ENCODE results near the gene NAA50. TPM values are rescaled to one million over a fixed set of nuclear protein-coding genes. Genes with fewer than 3 reads are reported as not detected.

Gene NAA50
- total RNA-seq, 4 donors from 2014 or later, result 125 to 181 (median 138) TPM

DNA sequence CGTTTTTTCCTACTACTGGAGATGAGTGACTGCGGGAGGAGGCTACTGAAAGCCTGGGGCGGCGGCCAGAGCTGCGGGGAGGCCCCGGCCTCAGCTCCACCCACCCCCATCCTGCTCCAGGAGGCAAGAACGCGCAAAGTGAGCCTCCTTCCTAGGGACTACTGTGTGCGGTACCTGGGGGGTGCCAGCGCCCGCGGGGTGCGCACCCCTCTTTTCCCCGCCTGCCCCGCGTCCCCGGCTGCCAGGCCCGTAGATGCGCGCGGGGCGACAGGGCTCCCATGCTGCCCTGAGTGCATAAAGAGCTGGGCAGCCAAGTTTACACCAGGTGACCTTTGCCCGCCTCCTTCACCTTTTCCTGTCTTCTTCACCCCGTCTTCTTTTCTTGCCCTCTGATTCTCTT, 47.1 kb downstream of the NAA50 start:
- WGBS, 2 donors, result 19 to 24% methylated on average over 22 to 24 of the region's 24 CpGs

DNA sequence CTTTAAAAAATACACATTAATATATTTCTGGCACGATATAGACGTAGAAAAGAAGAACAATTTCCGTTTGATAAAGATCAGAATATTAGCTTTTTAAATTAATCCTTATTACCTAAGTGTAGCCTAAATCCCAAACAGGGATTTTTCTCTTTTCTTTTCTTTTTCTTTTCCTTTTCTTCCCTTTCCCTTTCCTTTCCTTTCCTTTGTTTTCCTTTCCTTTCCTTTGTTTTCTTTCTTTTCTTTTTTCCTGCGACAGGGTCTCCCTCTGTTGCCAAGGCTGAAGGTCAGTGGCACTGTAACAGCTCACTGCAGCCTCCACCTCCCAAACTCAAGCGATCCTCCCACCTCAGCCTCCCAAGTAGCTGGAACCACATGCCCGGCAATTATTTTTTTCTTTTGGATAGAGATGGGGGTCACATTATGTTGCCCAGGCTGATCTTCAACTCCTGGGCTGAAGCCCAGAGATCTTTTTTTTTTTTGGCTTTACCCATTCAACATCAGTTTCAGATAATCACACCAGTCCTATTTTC, 47.8 kb downstream of the NAA50 start:
- H3K4me3 ChIP-seq (ENCODE audit: low read depth, poor library complexity, severe bottlenecking), result no peak overlapping the region
- intact Hi-C loops (cut with DNase I; ENCODE audit: low total_unique reads), result no loop called here
- DNase-seq (ENCODE audit: low spot score in 2 of 2), result no peak
- 54 to 64% methylated on average over 6 of the region's 6 CpGs for WGBS, 2 donors
- no peak for TF ChIP-seq POLR2A (IDR thresholded peaks at IDR 0.05)
- TF ChIP-seq, protein P1, sequence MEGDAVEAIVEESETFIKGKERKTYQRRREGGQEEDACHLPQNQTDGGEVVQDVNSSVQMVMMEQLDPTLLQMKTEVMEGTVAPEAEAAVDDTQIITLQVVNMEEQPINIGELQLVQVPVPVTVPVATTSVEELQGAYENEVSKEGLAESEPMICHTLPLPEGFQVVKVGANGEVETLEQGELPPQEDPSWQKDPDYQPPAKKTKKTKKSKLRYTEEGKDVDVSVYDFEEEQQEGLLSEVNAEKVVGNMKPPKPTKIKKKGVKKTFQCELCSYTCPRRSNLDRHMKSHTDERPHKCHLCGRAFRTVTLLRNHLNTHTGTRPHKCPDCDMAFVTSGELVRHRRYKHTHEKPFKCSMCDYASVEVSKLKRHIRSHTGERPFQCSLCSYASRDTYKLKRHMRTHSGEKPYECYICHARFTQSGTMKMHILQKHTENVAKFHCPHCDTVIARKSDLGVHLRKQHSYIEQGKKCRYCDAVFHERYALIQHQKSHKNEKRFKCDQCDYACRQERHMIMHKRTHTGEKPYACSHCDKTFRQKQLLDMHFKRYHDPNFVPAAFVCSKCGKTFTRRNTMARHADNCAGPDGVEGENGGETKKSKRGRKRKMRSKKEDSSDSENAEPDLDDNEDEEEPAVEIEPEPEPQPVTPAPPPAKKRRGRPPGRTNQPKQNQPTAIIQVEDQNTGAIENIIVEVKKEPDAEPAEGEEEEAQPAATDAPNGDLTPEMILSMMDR (IDR thresholded peaks at IDR 0.05), result no peak

More for the DNA sequence above, 47.1 kb downstream of the NAA50 start:
- intact Hi-C loops (cut with DNase I; ENCODE audit: low total_unique reads), result no loop called here
- no peak for DNase-seq (ENCODE audit: low spot score in 2 of 2)
- no peak for TF ChIP-seq POLR2A (IDR thresholded peaks at IDR 0.05)
- TF ChIP-seq, protein P1 (IDR thresholded peaks at IDR 0.05), result no peak
- H3K4me3 ChIP-seq (ENCODE audit: low read depth, poor library complexity, severe bottlenecking), result no peak overlapping the region

DNA sequence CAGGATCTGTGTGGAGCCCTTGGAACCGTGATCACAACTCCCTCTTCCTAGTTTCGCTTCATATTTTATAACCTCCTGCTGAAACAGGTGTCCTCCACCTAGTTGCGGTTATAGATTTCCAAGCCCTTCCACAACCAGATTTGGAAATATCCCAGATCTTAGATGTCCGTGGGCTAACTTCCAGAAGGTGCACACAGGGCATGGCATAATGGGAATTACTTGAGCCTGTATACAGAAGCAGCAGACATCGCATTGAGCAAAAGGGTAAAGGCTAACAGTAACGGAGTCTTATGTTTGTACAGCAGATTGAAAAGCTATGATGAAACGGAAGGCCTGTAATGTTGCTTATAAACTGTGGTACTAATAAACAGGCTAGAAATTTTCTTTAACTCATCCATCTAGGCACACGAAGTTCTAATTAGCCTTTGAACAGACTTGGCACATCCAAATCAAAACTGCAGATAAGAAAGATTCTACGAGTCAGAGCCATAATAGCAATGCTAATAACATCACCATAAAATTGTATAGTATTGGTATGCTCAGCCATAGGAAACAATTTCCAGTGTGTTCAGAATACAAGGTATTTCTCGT, 48.5 kb downstream of the NAA50 start:
- WGBS, 2 donors, result 4 to 5% methylated on average over 10 of the region's 10 CpGs

GRCh38 chr3:113696658-113697499, 49.2 kb downstream of the NAA50 start:
- WGBS, 2 donors, result 0% methylated on average over 38 of the region's 38 CpGs
- intact Hi-C loops (cut with DNase I; ENCODE audit: low total_unique reads), result no loop called here

More for the DNA sequence above, 48.5 kb downstream of the NAA50 start:
- peak in 1 of 2 donors; percentile 25 for DNase-seq (ENCODE audit: low spot score in 2 of 2)
- intact Hi-C loops (cut with DNase I; ENCODE audit: low total_unique reads), result no loop called here
- TF ChIP-seq, protein P1 (IDR thresholded peaks at IDR 0.05), result no peak
- TF ChIP-seq POLR2A (IDR thresholded peaks at IDR 0.05), result no peak
- peak overlapping the region; percentile 78 for H3K4me3 ChIP-seq (ENCODE audit: low read depth, poor library complexity, severe bottlenecking)

GRCh38 chr3:113695786-113696645, 50.0 kb downstream of the NAA50 start, which contains the start of gene USF3:
Gene USF3, minus strand, starts transcription at chr3:113696642. Its CDS starts 21,764 bp downstream, at chr3:113674878.
- TF ChIP-seq, protein P1 (IDR thresholded peaks at IDR 0.05), result no peak
- 0% methylated on average over 12 to 44 of the region's 75 CpGs for WGBS, 2 donors
- peak within 1 kb of the TSS; percentile 93 for H3K4me3 ChIP-seq (ENCODE audit: low read depth, poor library complexity, severe bottlenecking)
- intact Hi-C loops (cut with DNase I; ENCODE audit: low total_unique reads), result no loop called here
- DNase-seq (ENCODE audit: low spot score in 2 of 2), result peak; percentile 64 to 94

More at GRCh38 chr3:113696658-113697499, 49.2 kb downstream of the NAA50 start:
- peak overlapping the region; percentile 78 for H3K4me3 ChIP-seq (ENCODE audit: low read depth, poor library complexity, severe bottlenecking)
- TF ChIP-seq POLR2A (IDR thresholded peaks at IDR 0.05), result no peak
- TF ChIP-seq, protein P1 (IDR thresholded peaks at IDR 0.05), result no peak
- DNase-seq (ENCODE audit: low spot score in 2 of 2), result peak; percentile 100

Measured in lower leg skin (tissue), 4 donors.